ENCODE data around the gene RNF145.

- TF ChIP-seq POLR2A (IDR thresholded peaks at IDR 0.05; ENCODE audit: low read length), result no peak
- TF ChIP-seq GATA1 (IDR thresholded peaks at IDR 0.05; ENCODE audit: low read depth, low read length), result no peak
These were observed 53.4 kb downstream of the RNF145 start for GRCh38 chr5:159155960-159156359.
